Myometrial cell (primary cell): Measurements from ENCODE around the gene LMAN2L. TPM values are rescaled to one million over a fixed set of nuclear protein-coding genes. Genes with fewer than 3 reads are reported as not detected.

Source experiments
- total RNA-seq: library from RNA; depleted of rRNA; stranded (reverse); fragments of >200 nt; gene quantifications from 2 replicates; pipeline ENCODE4 v1.2.3, GENCODE V29; 2015

Gene LMAN2L, protein sequence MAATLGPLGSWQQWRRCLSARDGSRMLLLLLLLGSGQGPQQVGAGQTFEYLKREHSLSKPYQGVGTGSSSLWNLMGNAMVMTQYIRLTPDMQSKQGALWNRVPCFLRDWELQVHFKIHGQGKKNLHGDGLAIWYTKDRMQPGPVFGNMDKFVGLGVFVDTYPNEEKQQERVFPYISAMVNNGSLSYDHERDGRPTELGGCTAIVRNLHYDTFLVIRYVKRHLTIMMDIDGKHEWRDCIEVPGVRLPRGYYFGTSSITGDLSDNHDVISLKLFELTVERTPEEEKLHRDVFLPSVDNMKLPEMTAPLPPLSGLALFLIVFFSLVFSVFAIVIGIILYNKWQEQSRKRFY
- 32.3 and 34.2 TPM in 2 replicates for total RNA-seq

DNA sequence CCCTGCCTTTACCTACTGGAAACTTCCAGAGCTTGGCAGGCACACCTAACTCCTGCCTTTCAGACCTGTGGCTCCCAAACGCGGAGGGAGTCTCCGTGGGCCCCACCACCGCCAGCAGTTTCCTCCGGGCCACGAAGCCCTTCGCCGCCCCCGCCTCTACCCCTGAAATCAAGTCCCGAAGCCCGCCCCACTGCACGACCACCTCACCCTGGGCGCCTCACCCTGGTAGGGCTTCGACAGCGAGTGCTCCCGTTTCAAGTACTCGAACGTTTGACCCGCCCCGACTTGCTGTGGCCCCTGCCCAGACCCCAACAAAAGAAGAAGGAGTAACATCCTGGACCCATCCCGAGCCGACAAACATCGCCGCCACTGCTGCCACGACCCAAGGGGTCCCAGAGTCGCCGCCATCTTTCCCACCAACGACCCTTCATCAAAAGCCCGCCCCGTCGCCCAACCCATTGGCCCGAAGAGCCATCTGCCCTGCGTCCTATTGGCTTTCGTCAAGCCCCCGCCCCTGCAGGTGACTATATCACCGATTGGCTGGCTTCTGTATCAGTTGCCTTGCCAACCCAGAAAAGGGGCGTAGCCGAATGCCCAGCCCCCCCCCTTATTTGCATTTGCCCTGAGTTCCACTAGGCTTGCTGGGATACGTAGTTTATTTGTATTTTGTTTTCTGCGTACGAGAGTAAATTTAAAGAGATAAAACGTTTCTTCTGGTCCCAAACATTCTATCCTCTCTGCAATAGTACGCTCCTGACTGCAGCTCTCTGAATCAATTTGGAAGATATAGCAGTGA is at the start of gene LMAN2L:
TSS of gene LMAN2L (minus strand) at position 432 of the 796 bp plus-strand sequence. CDS start at position 408, 24 bp downstream.

DNA sequence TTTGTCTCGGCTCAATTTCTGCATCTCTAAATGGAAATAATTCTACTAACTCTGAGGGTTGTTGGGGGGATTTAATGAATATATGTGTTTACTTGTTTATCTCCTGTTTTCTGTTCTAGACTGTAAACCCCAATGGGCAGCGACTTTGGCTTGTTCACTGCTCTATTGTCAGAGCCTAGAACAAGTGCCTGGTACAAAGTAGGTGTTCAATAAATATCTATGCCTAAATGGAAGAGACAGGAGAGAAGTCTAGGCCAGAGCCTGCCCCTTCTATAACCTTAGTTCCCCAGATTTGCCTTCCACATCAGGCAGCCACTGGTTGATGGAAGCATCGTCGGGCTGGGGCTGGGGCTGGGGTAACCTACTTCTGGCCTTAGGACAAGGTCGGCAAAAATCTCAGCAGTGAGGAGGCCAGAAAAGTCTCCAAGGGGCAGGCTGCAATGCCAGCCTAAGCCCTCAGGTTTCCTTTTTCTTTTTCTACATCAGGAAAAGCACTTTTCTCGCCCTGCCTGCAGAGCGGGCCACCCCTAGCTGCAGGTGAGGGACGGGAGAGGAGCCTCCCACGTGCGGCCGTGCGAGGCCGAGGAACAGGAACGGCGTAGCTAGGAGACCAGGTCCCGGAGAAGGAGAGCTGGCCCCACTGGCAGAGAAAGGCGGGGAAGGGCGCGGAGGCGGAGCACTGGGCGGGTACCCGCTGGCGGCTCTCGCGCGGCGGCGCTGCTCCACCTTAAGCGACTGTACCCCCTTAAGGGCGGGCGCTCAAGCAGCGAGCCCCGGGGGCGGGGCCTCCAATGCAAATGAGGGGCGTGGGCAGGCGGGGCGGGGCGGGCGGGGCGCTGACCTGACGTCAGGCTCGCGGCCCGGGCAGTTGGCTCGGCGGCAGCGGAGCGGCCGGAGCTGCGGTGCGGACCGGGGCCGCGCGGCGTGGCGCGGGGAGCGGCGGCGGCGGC is 20.4 kb upstream of the LMAN2L start, which contains the start of gene CNNM4:
TSS of gene CNNM4 (plus strand) at position 867 of the 950 bp plus-strand sequence. CDS start 98 bp downstream, outside the sequence.

Other genes with a start within 250 kb of the LMAN2L start
- not detected in 2 replicates for gene NEURL3, start 234.7 kb downstream of the LMAN2L start, total RNA-seq
- gene ARID5A, start 203.3 kb downstream of the LMAN2L start, total RNA-seq: 8.5 and 8.9 TPM in 2 replicates
- gene KANSL3, start 101.8 kb downstream of the LMAN2L start, total RNA-seq: 31.4 and 33.2 TPM in 2 replicates
- gene FER1L5, start 97.3 kb downstream of the LMAN2L start, total RNA-seq: under 0.01 and 0.18 TPM in 2 replicates
- 3.5 and 4.4 TPM in 2 replicates for gene CNNM4, start 20.8 kb upstream of the LMAN2L start, total RNA-seq
- 3.9 and 5.8 TPM in 2 replicates for gene CNNM3, start 76.2 kb upstream of the LMAN2L start, total RNA-seq
- not detected in 2 replicates for gene ANKRD23, start 104.0 kb upstream of the LMAN2L start, total RNA-seq
- 22.5 and 29.4 TPM in 2 replicates for gene ANKRD39, start 118.0 kb upstream of the LMAN2L start, total RNA-seq
- gene SEMA4C, start 130.0 kb upstream of the LMAN2L start, total RNA-seq: 20.9 and 24.2 TPM in 2 replicates
- not detected in 2 replicates for gene FAM178B, start 246.5 kb upstream of the LMAN2L start, total RNA-seq